IMR-90 (cell line): ENCODE results near the gene AFM. TPM values are rescaled to one million over a fixed set of nuclear protein-coding genes. Genes with fewer than 3 reads are reported as not detected.

ENCODE experiments used
- ATAC-seq: fragments of 200-7000 bp; cut with Tn5 transposase; 2 replicates; pipeline ENCODE4 v1.9.1; 2020; ENCODE audit warnings: low read depth, mild to moderate bottlenecking, moderate library complexity
- BruUV-seq: library from RNA; stranded (reverse); fragments of 400-500 nt; replicated peaks from 2 replicates; lab custom pipeline; 2021; lab: Mats Ljungman, UMichigan
- CTCF ChIA-PET: fragments of 300-600 bp; formaldehyde crosslinking; extraction: SDS; loops from one replicate; lab custom pipeline; 2021; ENCODE audit warnings: antibody characterized with exemption; lab: Yijun Ruan, JAX
- POLR2A ChIA-PET: fragments of 300-600 bp; sonication (Branson Sonifier 250); formaldehyde crosslinking; loops from one replicate; lab custom pipeline; 2022; ENCODE audit warnings: antibody characterized with exemption; ENCODE audit not compliant: unreplicated experiment; lab: Charles Lee
- DNase-seq: peaks from one replicate; pipeline ENCODE4 v3.0.0; 2013
- H2AFZ ChIP-seq: replicated peaks from 2 replicates; pipeline ENCODE3; 2013; ENCODE audit warnings: low read length, mild to moderate bottlenecking; ENCODE audit not compliant: poor library complexity
- H2AK5ac ChIP-seq: 2 replicates; pipeline ENCODE4 v1.6.1; 2013; ENCODE audit warnings: low read depth, low read length, inconsistent platforms
- H2AK9ac ChIP-seq: replicated peaks from 2 replicates; pipeline ENCODE3; 2013; ENCODE audit warnings: mild to moderate bottlenecking, low read depth, low read length, moderate library complexity; ENCODE audit not compliant: poor library complexity
- H2BK120ac ChIP-seq: 2 replicates; pipeline ENCODE4 v1.6.1; 2013; ENCODE audit warnings: low read depth, low read length, inconsistent platforms
- H2BK15ac ChIP-seq: 3 replicates; pipeline ENCODE4 v1.6.1; 2013; ENCODE audit warnings: low read depth, low read length, inconsistent platforms
- H2BK20ac ChIP-seq: 2 replicates; pipeline ENCODE4 v1.6.1; 2013; ENCODE audit warnings: low read depth, mild to moderate bottlenecking, inconsistent platforms, low read length, moderate library complexity
- H2BK5ac ChIP-seq: 2 replicates; pipeline ENCODE4 v1.6.1; 2013; ENCODE audit warnings: mild to moderate bottlenecking, low read depth, low read length, inconsistent platforms; ENCODE audit not compliant: poor library complexity, severe bottlenecking
- H3K14ac ChIP-seq: replicated peaks from 2 replicates; pipeline ENCODE4 v1.6.1; 2013; ENCODE audit warnings: low read depth, low read length, inconsistent platforms
- H3K18ac ChIP-seq: 2 replicates; pipeline ENCODE4 v1.6.1; 2013; ENCODE audit warnings: low read depth, low read length, control low read depth
- H3K23ac ChIP-seq: 2 replicates; pipeline ENCODE4 v1.6.1; 2013; ENCODE audit warnings: low read depth, low read length, inconsistent platforms
- H3K27ac ChIP-seq: 2 replicates; pipeline ENCODE4 v1.5.1; 2013; ENCODE audit warnings: mild to moderate bottlenecking, control low read depth, low read length; ENCODE audit not compliant: insufficient read depth
- H3K27me3 ChIP-seq: 2 replicates; pipeline ENCODE4 v1.6.1; 2013; ENCODE audit warnings: low read length; ENCODE audit not compliant: control insufficient read depth, insufficient read depth
- H3K36me3 ChIP-seq: 2 replicates; pipeline ENCODE4 v1.6.1; 2013; ENCODE audit warnings: low read length, mixed read lengths; ENCODE audit not compliant: control insufficient read depth, insufficient read depth
- H3K4ac ChIP-seq: 2 replicates; pipeline ENCODE4 v1.6.1; 2013; ENCODE audit warnings: low read depth, low read length, inconsistent platforms
- H3K4me1 ChIP-seq: 2 replicates; pipeline ENCODE4 v1.6.1; 2013; ENCODE audit warnings: low read length, mixed read lengths; ENCODE audit not compliant: control insufficient read depth, insufficient read depth
- H3K4me2 ChIP-seq: 2 replicates; pipeline ENCODE4 v1.6.1; 2013; ENCODE audit warnings: low read depth, mild to moderate bottlenecking, control low read depth, low read length, moderate library complexity
- H3K4me3 ChIP-seq: 2 replicates; pipeline ENCODE4 v1.5.1; 2013; ENCODE audit warnings: low read depth, mild to moderate bottlenecking, control low read depth, low read length, moderate library complexity; ENCODE audit not compliant: insufficient read depth
- H3K56ac ChIP-seq: 2 replicates; pipeline ENCODE4 v1.6.1; 2013; ENCODE audit warnings: low read length, inconsistent platforms; ENCODE audit not compliant: insufficient read depth; ENCODE audit errors: extremely low read depth
- H3K79me1 ChIP-seq, 2 experiments: 2 replicates each; pipeline ENCODE4 v1.6.1; 2013; ENCODE audit warnings: low read length in 2 of 2, inconsistent platforms in 1 of 2, low read depth in 1 of 2
- H3K9ac ChIP-seq: 2 replicates; pipeline ENCODE4 v1.6.1; 2013; ENCODE audit warnings: low read depth, low read length, control low read depth
- H3K9me1 ChIP-seq: 2 replicates; pipeline ENCODE4 v1.6.1; 2013; ENCODE audit warnings: low read length, inconsistent platforms; ENCODE audit not compliant: insufficient read depth
- H3K9me3 ChIP-seq: 2 replicates; pipeline ENCODE4 v1.6.1; 2013; ENCODE audit warnings: low read length; ENCODE audit not compliant: control insufficient read depth, insufficient read depth
- H4K20me1 ChIP-seq: 2 replicates; pipeline ENCODE4 v1.6.1; 2013; ENCODE audit warnings: low read length, inconsistent platforms; ENCODE audit not compliant: insufficient read depth
- H4K5ac ChIP-seq: 2 replicates; pipeline ENCODE4 v1.6.1; 2013; ENCODE audit warnings: mild to moderate bottlenecking, low read depth, low read length, control low read depth
- H4K8ac ChIP-seq, 2 experiments: 2 replicates each; pipeline ENCODE4 v1.6.1; 2013; ENCODE audit warnings: low read depth in 2 of 2, low read length in 2 of 2, control low read depth in 1 of 2, inconsistent platforms in 1 of 2
- H4K91ac ChIP-seq: 2 replicates; pipeline ENCODE4 v1.6.1; 2013; ENCODE audit warnings: low read depth, low read length, inconsistent platforms; ENCODE audit not compliant: insufficient read depth
- BHLHE40 ChIP-seq: fragments of 150-350 bp; IDR thresholded peaks from 2 replicates; pipeline ENCODE4 v1.6.1; 2016; ENCODE audit warnings: mild to moderate bottlenecking, low read depth, low read length
- CEBPB ChIP-seq: IDR thresholded peaks from 2 replicates; pipeline ENCODE4 v1.6.1; 2012; ENCODE audit warnings: low read depth, low read length, improper control_type of control experiment
- CHD1 ChIP-seq: IDR thresholded peaks from 2 replicates; pipeline ENCODE4 v1.6.1; 2012; ENCODE audit warnings: low read depth, low read length, improper control_type of control experiment
- CTCF ChIP-seq: conservative IDR thresholded peaks from 2 replicates; pipeline ENCODE4 v1.5.1; 2012; ENCODE audit warnings: mild to moderate bottlenecking, low read depth, low read length, improper control_type of control experiment
- ELK1 ChIP-seq: fragments of 150-350 bp; IDR thresholded peaks from 2 replicates; pipeline ENCODE4 v1.6.1; 2016; ENCODE audit warnings: low read depth, mild to moderate bottlenecking, low read length, moderate library complexity, borderline replicate concordance
- FOS ChIP-seq: fragments of 150-350 bp; IDR thresholded peaks from 2 replicates; pipeline ENCODE4 v1.6.1; 2016; ENCODE audit warnings: low read depth, low read length
- MAFK ChIP-seq: IDR thresholded peaks from 2 replicates; pipeline ENCODE4 v1.6.1; 2012; ENCODE audit warnings: low read depth, low read length, improper control_type of control experiment
- MAZ ChIP-seq: IDR thresholded peaks from 2 replicates; pipeline ENCODE4 v1.6.1; 2012; ENCODE audit warnings: low read depth, mild to moderate bottlenecking, low read length, improper control_type of control experiment, moderate library complexity, borderline replicate concordance
- MXI1 ChIP-seq: IDR thresholded peaks from 2 replicates; pipeline ENCODE4 v1.6.1; 2012; ENCODE audit warnings: low read depth, mild to moderate bottlenecking, low read length, moderate library complexity, borderline replicate concordance
- NFE2L2 ChIP-seq: fragments of 150-350 bp; IDR thresholded peaks from 2 replicates; pipeline ENCODE4 v1.6.1; 2016; ENCODE audit warnings: low read depth, mild to moderate bottlenecking, low read length
- POLR2A ChIP-seq: IDR thresholded peaks from 2 replicates; pipeline ENCODE4 v1.6.1; 2012; ENCODE audit warnings: mild to moderate bottlenecking, low read depth, low read length
- RAD21 ChIP-seq: IDR thresholded peaks from 2 replicates; pipeline ENCODE4 v1.6.1; 2012; ENCODE audit warnings: low read length, improper control_type of control experiment
- RFX5 ChIP-seq: IDR thresholded peaks from 2 replicates; pipeline ENCODE4 v1.8.0; 2012; ENCODE audit warnings: low read depth, mild to moderate bottlenecking, low read length, moderate library complexity
- SMC3 ChIP-seq: fragments of 150-350 bp; IDR thresholded peaks from 2 replicates; pipeline ENCODE4 v1.6.1; 2016; ENCODE audit warnings: low read depth, mild to moderate bottlenecking, antibody characterized with exemption, low read length, moderate library complexity
- USF2 ChIP-seq: fragments of 150-350 bp; IDR thresholded peaks from 2 replicates; pipeline ENCODE4 v1.6.1; 2017; ENCODE audit warnings: mild to moderate bottlenecking, antibody characterized with exemption, low read length, low read depth
- WGBS, 2 experiments: methylation state at CpG; one replicate each; pipeline versions ENCODE4 v1.1.5 to v1.1.7; 2013; ENCODE audit warnings: missing lambda C conversion rate in 2 of 2; ENCODE audit not compliant: insufficient read length in 1 of 2; ENCODE audit errors: extremely low coverage in 2 of 2; 5-methylcytosine and 5-hydroxymethylcytosine counted together
- dilution Hi-C: fragments of 300-500 bp; cut with HindIII; formaldehyde crosslinking; loops from one replicate; pipeline ENCODE4 v1.14.3; 2018; ENCODE audit warnings: low sequenced_read_pairs; ENCODE audit not compliant: unreplicated experiment
- in situ Hi-C: fragments of 300-500 bp; cut with MboI; formaldehyde crosslinking; loops from 3 replicates; pipeline ENCODE4 v1.14.3; 2019; ENCODE audit warnings: low sequenced_read_pairs, inconsistent platforms, mixed read lengths
- intact Hi-C: fragments of 100-400 bp; cut with micrococcal nuclease; formaldehyde crosslinking; loops from 2 replicates; pipeline ENCODE4 v1.10.0; 2022
- polyA plus RNA-seq, 3 experiments: library from polyadenylated mRNA; depleted of rRNA; stranded (reverse); fragments of >200 nt; gene quantifications; 2 replicates each; pipeline ENCODE4 v1.2.3, GENCODE V29; 2012; ENCODE audit warnings: low replicate concordance in 1 of 3
- total RNA-seq: library from RNA; depleted of rRNA; stranded (reverse); fragments of >200 nt; gene quantifications from 2 replicates; pipeline ENCODE4 v1.2.3, GENCODE V29; 2012

The AFM gene
- total and polyA plus RNA-seq, 2 of the 4 experiments (the other 2 are of a cell fraction) = not detected

- Histone ChIP-seq H2BK20ac (no peak overlapping the region), H3K23ac (no peak overlapping the region), H2BK5ac (no peak overlapping the region), H3K27me3 (no peaks in the 10 kb centered on the region; the same call in 1 of the 2 replicates), H3K9me3 (no peaks in the 10 kb centered on the region), H3K4me1 (no peaks in the 10 kb centered on the region), H3K4ac (no peak overlapping the region), H3K36me3 (no peaks in the 10 kb centered on the region), H2AK9ac (no peak overlapping the region), H4K5ac (no peak overlapping the region), H3K14ac (no peak overlapping the region), H2AFZ (no peak overlapping the region), H3K79me1 (no peaks in the 10 kb centered on the region), H3K9me1 (no peaks in the 10 kb centered on the region), H4K91ac (no peak overlapping the region), H3K9ac (no peak overlapping the region), H3K27ac (no peak overlapping the region), H3K18ac (no peak overlapping the region), H2BK120ac (no peak overlapping the region), H4K8ac (no peak overlapping the region), H2AK5ac (no peak overlapping the region), H3K4me2 (no peak overlapping the region), H3K4me3 (no peak overlapping the region), H4K20me1 (no peaks in the 10 kb centered on the region), H2BK15ac (no peak overlapping the region), H3K56ac (no peak overlapping the region)
- ChIA-PET POLR2A (no interaction called here), CTCF (no interaction called here)
- BruUV-seq = no TSS peak
- in situ Hi-C loops = no loop called here
- WGBS, 2 experiments = 20% methylated on average over 1 of the region's 4 CpGs; no CpG with 5 or more reads in 1 of the 2 experiments
- DNase-seq (no peak), ATAC-seq (no peak)
- dilution Hi-C loops = no loop called here
- intact Hi-C loops = no loop called here
- no peak for TF ChIP-seq MAFK
- no peak for TF ChIP-seq RAD21
- TF ChIP-seq CEBPB = no peak
- TF ChIP-seq BHLHE40 = no peak
- no peak for TF ChIP-seq SMC3
- TF ChIP-seq USF2 = no peak
- no peak for TF ChIP-seq NFE2L2
- no peak for TF ChIP-seq MXI1
- TF ChIP-seq POLR2A = no peak
- TF ChIP-seq ELK1 = no peak
- TF ChIP-seq CHD1 = no peak
- no peak for TF ChIP-seq RFX5
- TF ChIP-seq FOS = no peak
- no peak for TF ChIP-seq CTCF
- no peak for TF ChIP-seq MAZ
Observed at GRCh38 chr4:73458184-73459047, 23.1 kb upstream of the AFM start.
